Stimulated activated CD8-positive, alpha-beta memory T cell treated with anti-CD3 and anti-CD28 coated beads, Interleukin-12 subunit alpha, Interleukin-12 subunit beta, amount 100 ng/mL, for 1 hour (primary cell): ENCODE results near the gene VWA8.
"Not testable (repeated sequence)": the region's sequence is repeated elsewhere in the genome, so short reads cannot be mapped to it uniquely, and the experiment has no call there.

Source experiments
- DNase-seq: peaks from one replicate; pipeline ENCODE4 v3.0.0-alpha.2; 2020; ENCODE audit warnings: low read depth

VWA8 gene

GRCh38 chr13:41922894-41923293, 38.0 kb downstream of the VWA8 start:
- DNase-seq, result not testable (repeated sequence)

- DNase-seq, result no peak
Observed at GRCh38 chr13:41919741-41920487, 41.0 kb downstream of the VWA8 start.

GRCh38 chr13:41919031-41919740, 41.7 kb downstream of the VWA8 start:
- no peak for DNase-seq

GRCh38 chr13:41917641-41918040, 43.3 kb downstream of the VWA8 start:
- no peak for DNase-seq

- DNase-seq, result no peak
Observed at GRCh38 chr13:41916173-41916954, 44.5 kb downstream of the VWA8 start.

GRCh38 chr13:41915081-41915480, 45.8 kb downstream of the VWA8 start:
- no peak for DNase-seq

GRCh38 chr13:41914552-41914951, 46.4 kb downstream of the VWA8 start:
- no peak for DNase-seq

- DNase-seq, result no peak
Observed at GRCh38 chr13:41909506-41909905, 51.4 kb downstream of the VWA8 start.

- DNase-seq, result no peak
Observed at GRCh38 chr13:41905600-41906254, 55.2 kb downstream of the VWA8 start.

- DNase-seq, result no peak
Observed at GRCh38 chr13:41900918-41901317, 60.0 kb downstream of the VWA8 start.

- DNase-seq, result not testable (repeated sequence)
Observed at GRCh38 chr13:41898411-41898810, 62.5 kb downstream of the VWA8 start.

- DNase-seq, result no peak
Observed at GRCh38 chr13:41897126-41897525, 63.8 kb downstream of the VWA8 start.

- DNase-seq, result no peak
Observed at GRCh38 chr13:41895478-41895877, 65.4 kb downstream of the VWA8 start.

GRCh38 chr13:41891119-41891518, 69.8 kb downstream of the VWA8 start:
- DNase-seq, result no peak

GRCh38 chr13:41883147-41883546, 77.8 kb downstream of the VWA8 start:
- no peak for DNase-seq

GRCh38 chr13:41881890-41882289, 79.0 kb downstream of the VWA8 start:
- not testable (repeated sequence) for DNase-seq

- no peak for DNase-seq
Observed at GRCh38 chr13:41880966-41881365, 79.9 kb downstream of the VWA8 start.

- no peak for DNase-seq
Observed at GRCh38 chr13:41864658-41865057, 96.3 kb downstream of the VWA8 start.

- not testable (repeated sequence) for DNase-seq
Observed at GRCh38 chr13:41862659-41863058, 98.2 kb downstream of the VWA8 start.

GRCh38 chr13:41859565-41859964, 101.3 kb downstream of the VWA8 start:
- no peak for DNase-seq

GRCh38 chr13:41858780-41859179, 102.1 kb downstream of the VWA8 start:
- no peak for DNase-seq

- no peak for DNase-seq
Observed at GRCh38 chr13:41854758-41855157, 106.2 kb downstream of the VWA8 start.
